ENCODE measurements around the gene PPP2R5C. TPM values are rescaled to one million over a fixed set of nuclear protein-coding genes. Genes with fewer than 3 reads are reported as not detected.

PPP2R5C gene
- total RNA-seq, 2 donors from 2014 or later: 282 to 355 TPM

GRCh38 chr14:101826351-101826750 lies 64.8 kb downstream of the PPP2R5C start:
- no peaks in the 10 kb centered on the region for H3K9me3 Mint-ChIP-seq
- DNase-seq (ENCODE audit: low spot score in 2 of 2) (no peak), ATAC-seq (no peak)
- peaks cover 24 to 52% of the 10 kb centered on the region in 2 donors for H3K36me3 Mint-ChIP-seq
- H3K27ac Mint-ChIP-seq: peak overlapping the region; percentile 97 to 98

- H3K36me3 Mint-ChIP-seq: peaks cover 24 to 53% of the 10 kb centered on the region in 2 donors
- peak overlapping the region; percentile 82 to 98 for H3K27ac Mint-ChIP-seq
- DNase-seq (ENCODE audit: low spot score in 2 of 2) (no peak), ATAC-seq (no peak)
- H3K9me3 Mint-ChIP-seq: no peaks in the 10 kb centered on the region
Observed at GRCh38 chr14:101827286-101827685, 65.8 kb downstream of the PPP2R5C start.

- H3K9me3 Mint-ChIP-seq: no peaks in the 10 kb centered on the region
- no peak for DNase-seq (ENCODE audit: low spot score in 2 of 2)
- peak overlapping the region; percentile 56 to 82 for H3K27ac Mint-ChIP-seq
- H3K36me3 Mint-ChIP-seq: peaks cover 24 to 55% of the 10 kb centered on the region in 2 donors
- ATAC-seq: no peak
Observed at GRCh38 chr14:101828046-101828445, 66.5 kb downstream of the PPP2R5C start.

GRCh38 chr14:101830271-101830670 lies 68.8 kb downstream of the PPP2R5C start:
- peaks cover 24 to 49% of the 10 kb centered on the region in 2 donors for H3K36me3 Mint-ChIP-seq
- no peaks in the 10 kb centered on the region for H3K9me3 Mint-ChIP-seq
- ATAC-seq (no peak), DNase-seq (ENCODE audit: low spot score in 2 of 2) (no peak)
- peak overlapping the region; percentile 58 to 68 for H3K27ac Mint-ChIP-seq

GRCh38 chr14:101833045-101833444 lies 71.5 kb downstream of the PPP2R5C start:
- peaks cover 11 to 25% of the 10 kb centered on the region in 2 donors for H3K36me3 Mint-ChIP-seq
- peak overlapping the region in 1 of 2 donors; percentile 48 for H3K27ac Mint-ChIP-seq

GRCh38 chr14:101834397-101834796 lies 72.9 kb downstream of the PPP2R5C start:
- no peaks in the 10 kb centered on the region for H3K9me3 Mint-ChIP-seq
- H3K36me3 Mint-ChIP-seq: peaks cover 8 to 23% of the 10 kb centered on the region in 2 donors
- peak overlapping the region; percentile 48 to 91 for H3K27ac Mint-ChIP-seq
- no peak for DNase-seq (ENCODE audit: low spot score in 2 of 2)
- ATAC-seq: no peak

More at GRCh38 chr14:101833045-101833444, 71.5 kb downstream of the PPP2R5C start:
- ATAC-seq (no peak), DNase-seq (ENCODE audit: low spot score in 2 of 2) (no peak)
- H3K9me3 Mint-ChIP-seq: no peaks in the 10 kb centered on the region

GRCh38 chr14:101834800-101835547 lies 73.5 kb downstream of the PPP2R5C start:
- ATAC-seq (no peak), DNase-seq (ENCODE audit: low spot score in 2 of 2) (no peak)
- Mint-ChIP-seq H3K9me3 (no peaks in the 10 kb centered on the region), H3K36me3 (peaks cover 2 to 19% of the 10 kb centered on the region in 2 donors), H3K27ac (peak overlapping the region; percentile 48 to 91)

- Mint-ChIP-seq H3K36me3 (peaks cover 2 to 17% of the 10 kb centered on the region in 2 donors), H3K27ac (peak overlapping the region; percentile 48 to 91), H3K9me3 (no peaks in the 10 kb centered on the region)
- DNase-seq (ENCODE audit: low spot score in 2 of 2) (no peak), ATAC-seq (no peak)
Observed at GRCh38 chr14:101835566-101835965, 74.1 kb downstream of the PPP2R5C start.

GRCh38 chr14:101836135-101836534 lies 74.6 kb downstream of the PPP2R5C start:
- Mint-ChIP-seq H3K36me3 (peaks cover 4 to 20% of the 10 kb centered on the region in 2 donors), H3K27ac (peak overlapping the region; percentile 2 to 48), H3K9me3 (no peaks in the 10 kb centered on the region)
- no peak for ATAC-seq
- no peak for DNase-seq (ENCODE audit: low spot score in 2 of 2)

- ATAC-seq (no peak), DNase-seq (ENCODE audit: low spot score in 2 of 2) (no peak)
- peak overlapping the region; percentile 68 to 75 for H3K27ac Mint-ChIP-seq
- H3K9me3 Mint-ChIP-seq: no peaks in the 10 kb centered on the region
- peaks cover 4 to 12% of the 10 kb centered on the region in 2 donors for H3K36me3 Mint-ChIP-seq
Observed at GRCh38 chr14:101838476-101838875, 77.0 kb downstream of the PPP2R5C start.

GRCh38 chr14:101839236-101839635 lies 77.7 kb downstream of the PPP2R5C start:
- Mint-ChIP-seq H3K27ac (peak overlapping the region; percentile 68 to 97), H3K9me3 (no peaks in the 10 kb centered on the region), H3K36me3 (peaks cover 4 to 15% of the 10 kb centered on the region in 2 donors)
- DNase-seq (ENCODE audit: low spot score in 2 of 2) (peak in 1 of 2 donors; percentile 58), ATAC-seq (peak; percentile 80 to 82)

GRCh38 chr14:101839661-101840060 lies 78.2 kb downstream of the PPP2R5C start:
- DNase-seq (ENCODE audit: low spot score in 2 of 2): no peak
- H3K9me3 Mint-ChIP-seq: no peaks in the 10 kb centered on the region
- peaks cover 4 to 19% of the 10 kb centered on the region in 2 donors for H3K36me3 Mint-ChIP-seq
- ATAC-seq: no peak
- peak overlapping the region; percentile 68 to 97 for H3K27ac Mint-ChIP-seq

GRCh38 chr14:101840649-101841369 lies 79.3 kb downstream of the PPP2R5C start:
- Mint-ChIP-seq H3K27ac (peak overlapping the region; percentile 77 to 93), H3K9me3 (no peaks in the 10 kb centered on the region), H3K36me3 (peaks cover 4 to 30% of the 10 kb centered on the region in 2 donors)
- ATAC-seq (no peak), DNase-seq (ENCODE audit: low spot score in 2 of 2) (no peak)

- no peak for DNase-seq (ENCODE audit: low spot score in 2 of 2)
- ATAC-seq: no peak
- H3K27ac Mint-ChIP-seq: peak overlapping the region; percentile 12 to 89
- no peaks in the 10 kb centered on the region for H3K9me3 Mint-ChIP-seq
- H3K36me3 Mint-ChIP-seq: peaks cover 4 to 36% of the 10 kb centered on the region in 2 donors
Observed at GRCh38 chr14:101843038-101843437, 81.5 kb downstream of the PPP2R5C start.

- H3K9me3 Mint-ChIP-seq: no peaks in the 10 kb centered on the region
- H3K36me3 Mint-ChIP-seq: peaks cover 4 to 36% of the 10 kb centered on the region in 2 donors
- DNase-seq (ENCODE audit: low spot score in 2 of 2): peak; percentile 40 to 67
- peak overlapping the region; percentile 12 to 73 for H3K27ac Mint-ChIP-seq
- peak; percentile 67 to 80 for ATAC-seq
Observed at GRCh38 chr14:101843665-101844064, 82.2 kb downstream of the PPP2R5C start.

- DNase-seq (ENCODE audit: low spot score in 2 of 2) (no peak), ATAC-seq (no peak)
- Mint-ChIP-seq H3K36me3 (peaks cover 4 to 36% of the 10 kb centered on the region in 2 donors), H3K27ac (peak overlapping the region; percentile 12 to 73), H3K9me3 (no peaks in the 10 kb centered on the region)
Observed at GRCh38 chr14:101844219-101844618, 82.7 kb downstream of the PPP2R5C start.

- peaks cover 4 to 36% of the 10 kb centered on the region in 2 donors for H3K36me3 Mint-ChIP-seq
- peak overlapping the region in 1 of 2 donors; percentile 71 for H3K27ac Mint-ChIP-seq
- DNase-seq (ENCODE audit: low spot score in 2 of 2): no peak
- ATAC-seq: no peak
- H3K9me3 Mint-ChIP-seq: no peaks in the 10 kb centered on the region
Observed at GRCh38 chr14:101844751-101845150, 83.2 kb downstream of the PPP2R5C start.

Measured in activated naive CD4-positive, alpha-beta T cell treated with anti-CD3 and anti-CD28 coated beads, Interleukin-2, amount 50 U/mL, for 72 hours (primary cell).